ENCODE data around the gene LRRC4B.
"Not testable (repeated sequence)": the region's sequence is repeated elsewhere in the genome, so short reads cannot be mapped to it uniquely, and the experiment has no call there.

The LRRC4B gene

DNA sequence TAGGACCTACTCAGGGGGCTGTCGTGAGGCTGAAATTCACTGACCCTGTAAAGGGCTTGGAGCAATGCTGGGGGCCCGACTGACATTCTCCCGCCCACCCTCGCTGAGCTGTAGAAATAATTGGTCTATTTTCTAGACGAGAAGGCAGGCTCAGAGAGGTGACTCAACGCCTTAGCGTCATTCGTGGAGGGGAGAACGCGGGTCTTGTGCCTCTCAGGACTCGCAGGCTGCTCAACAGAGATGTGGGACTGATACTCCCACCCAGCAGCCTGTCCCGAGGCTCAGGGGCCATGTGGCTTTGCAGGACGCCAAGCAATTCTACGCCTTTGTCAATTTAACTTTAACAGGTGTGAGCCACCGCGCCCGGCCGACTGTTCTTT lies 30.9 kb downstream of the LRRC4B start:
- H3K4me3 ChIP-seq (ENCODE audit: low read length) = no peak overlapping the region
- H3K27me3 ChIP-seq (ENCODE audit: control insufficient read depth, insufficient read depth, low read length) = no peaks in the 10 kb centered on the region
- no CpG with 5 or more reads among the region's 18 CpGs for WGBS (ENCODE audit: insufficient coverage, insufficient read length)
- peaks cover 24% of the 10 kb centered on the region for H3K9me3 ChIP-seq (ENCODE audit: control insufficient read depth, insufficient read depth, low read length)
- no peaks in the 10 kb centered on the region for H3K36me3 ChIP-seq (ENCODE audit: control insufficient read depth, insufficient read depth, low read length)
- H3K27ac ChIP-seq (ENCODE audit: low read length) = no peak overlapping the region
- no peaks in the 10 kb centered on the region for H3K4me1 ChIP-seq (ENCODE audit: control insufficient read depth, insufficient read depth, low read length)
- DNase-seq (ENCODE audit: low read depth, low spot score) = no peak

DNA sequence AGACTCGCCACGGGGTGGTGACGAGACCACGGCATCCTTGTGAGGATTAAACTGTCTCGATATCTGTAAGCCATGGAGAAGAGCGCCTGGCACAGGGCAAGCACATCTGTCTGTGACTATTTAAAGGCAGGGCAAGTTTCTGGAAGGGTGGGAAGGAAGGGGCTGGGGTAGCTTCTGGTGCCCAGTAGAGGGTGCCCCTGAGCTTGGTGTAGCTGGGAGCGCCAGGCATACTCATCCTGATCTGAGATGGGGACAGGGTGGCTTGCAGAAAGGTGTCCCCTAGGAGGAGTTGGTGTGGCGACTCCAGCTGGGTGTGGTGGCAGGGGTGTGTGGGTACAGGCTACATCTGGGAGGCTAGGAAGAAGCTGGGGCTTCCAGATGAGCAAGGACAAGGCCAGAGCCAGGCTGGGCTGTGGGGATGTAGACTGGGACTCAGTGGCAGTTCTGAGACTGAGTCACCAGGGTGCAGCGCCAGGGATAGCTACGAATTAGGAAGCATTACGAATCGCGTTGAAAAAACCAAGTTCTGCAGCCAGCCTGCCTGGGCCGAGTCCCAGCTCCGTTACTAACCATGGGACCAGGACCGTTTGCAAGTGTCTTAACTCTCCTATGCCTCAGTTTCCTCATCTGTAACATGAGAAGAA lies 31.5 kb downstream of the LRRC4B start:
- no peaks in the 10 kb centered on the region for H3K36me3 ChIP-seq (ENCODE audit: control insufficient read depth, insufficient read depth, low read length)
- no peak for DNase-seq (ENCODE audit: low read depth, low spot score)
- H3K27ac ChIP-seq (ENCODE audit: low read length) = no peak overlapping the region
- no peaks in the 10 kb centered on the region for H3K4me1 ChIP-seq (ENCODE audit: control insufficient read depth, insufficient read depth, low read length)
- no peak overlapping the region for H3K4me3 ChIP-seq (ENCODE audit: low read length)
- no peaks in the 10 kb centered on the region for H3K27me3 ChIP-seq (ENCODE audit: control insufficient read depth, insufficient read depth, low read length)
- WGBS (ENCODE audit: insufficient coverage, insufficient read length) = no CpG with 5 or more reads among the region's 16 CpGs
- H3K9me3 ChIP-seq (ENCODE audit: control insufficient read depth, insufficient read depth, low read length) = peaks cover 21% of the 10 kb centered on the region

DNA sequence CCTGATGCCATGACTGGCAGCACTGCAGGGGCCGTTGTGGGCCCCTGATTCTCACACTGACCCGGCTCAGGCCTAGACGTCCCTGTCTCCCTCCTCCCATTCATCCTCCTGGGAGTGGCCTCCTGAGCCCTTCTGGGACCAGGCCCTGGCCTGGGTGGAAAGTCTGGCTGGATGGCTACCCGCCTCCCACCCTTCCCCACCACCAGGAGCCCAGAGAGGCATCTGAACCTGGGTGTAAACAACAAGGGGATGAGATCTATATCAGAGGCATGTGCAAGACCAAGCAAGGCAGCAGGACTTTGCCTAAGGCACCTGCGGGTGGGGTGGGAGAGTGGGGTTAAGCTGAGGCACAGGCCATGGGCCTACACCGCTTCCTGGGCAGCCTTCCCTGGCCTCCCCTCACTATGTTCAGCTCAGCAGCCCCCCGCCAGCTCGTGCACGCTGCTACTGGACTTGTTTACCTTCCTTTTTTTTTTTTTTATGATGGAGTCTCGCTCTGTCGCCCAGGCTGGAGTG lies 32.5 kb downstream of the LRRC4B start:
- DNase-seq (ENCODE audit: low read depth, low spot score) = no peak
- H3K27me3 ChIP-seq (ENCODE audit: control insufficient read depth, insufficient read depth, low read length) = no peaks in the 10 kb centered on the region
- H3K36me3 ChIP-seq (ENCODE audit: control insufficient read depth, insufficient read depth, low read length) = no peaks in the 10 kb centered on the region
- H3K4me3 ChIP-seq (ENCODE audit: low read length) = no peak overlapping the region
- H3K4me1 ChIP-seq (ENCODE audit: control insufficient read depth, insufficient read depth, low read length) = no peaks in the 10 kb centered on the region
- peaks cover 24% of the 10 kb centered on the region for H3K9me3 ChIP-seq (ENCODE audit: control insufficient read depth, insufficient read depth, low read length)
- WGBS (ENCODE audit: insufficient coverage, insufficient read length) = no CpG with 5 or more reads among the region's 11 CpGs
- H3K27ac ChIP-seq (ENCODE audit: low read length) = no peak overlapping the region

DNA sequence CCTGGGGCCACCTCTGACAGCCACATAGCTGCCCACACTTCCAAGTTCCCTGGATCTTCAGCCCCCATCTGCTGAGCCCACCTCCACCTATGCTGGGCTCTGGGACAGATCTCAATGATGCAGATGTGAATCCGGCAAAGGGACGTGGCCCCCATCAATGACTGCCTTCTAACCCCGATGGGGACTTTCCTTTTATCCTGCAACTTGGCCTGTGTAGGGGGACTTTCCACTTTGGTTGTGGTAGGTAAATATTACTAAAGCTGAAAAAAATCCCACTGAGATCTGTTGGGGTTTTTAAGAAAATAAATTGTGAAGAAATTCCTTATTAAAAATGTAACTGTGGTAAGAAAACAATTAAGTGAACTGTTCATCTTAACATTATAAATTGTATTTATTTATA lies 33.8 kb downstream of the LRRC4B start:
- WGBS (ENCODE audit: insufficient coverage, insufficient read length) = no CpG with 5 or more reads among the region's 3 CpGs
- H3K27ac ChIP-seq (ENCODE audit: low read length) = no peak overlapping the region
- no peak overlapping the region for H3K4me3 ChIP-seq (ENCODE audit: low read length)
- H3K4me1 ChIP-seq (ENCODE audit: control insufficient read depth, insufficient read depth, low read length) = no peaks in the 10 kb centered on the region
- peaks cover 30% of the 10 kb centered on the region for H3K9me3 ChIP-seq (ENCODE audit: control insufficient read depth, insufficient read depth, low read length)
- DNase-seq (ENCODE audit: low read depth, low spot score) = no peak
- no peaks in the 10 kb centered on the region for H3K27me3 ChIP-seq (ENCODE audit: control insufficient read depth, insufficient read depth, low read length)
- H3K36me3 ChIP-seq (ENCODE audit: control insufficient read depth, insufficient read depth, low read length) = no peaks in the 10 kb centered on the region

DNA sequence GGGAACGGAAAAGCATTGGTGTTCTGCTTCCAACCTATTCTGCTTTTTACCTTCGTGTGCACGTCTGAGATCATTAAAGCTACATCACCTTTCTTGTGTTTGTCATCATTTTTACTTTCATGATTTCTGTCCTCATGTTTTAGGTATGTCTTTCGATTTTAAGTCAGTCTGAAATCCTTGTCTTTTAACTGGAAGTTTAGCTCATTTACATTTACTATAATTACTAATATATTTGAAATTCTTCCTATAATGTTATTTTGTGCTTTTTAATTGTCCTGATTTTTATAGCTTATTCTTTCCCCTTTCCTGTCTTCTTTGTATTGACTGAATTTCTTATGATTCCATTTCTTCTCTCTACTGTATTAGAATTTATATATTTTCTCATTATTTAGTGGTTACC lies 35.3 kb downstream of the LRRC4B start:
- WGBS (ENCODE audit: insufficient coverage, insufficient read length) = no CpG with 5 or more reads among the region's 4 CpGs

DNA sequence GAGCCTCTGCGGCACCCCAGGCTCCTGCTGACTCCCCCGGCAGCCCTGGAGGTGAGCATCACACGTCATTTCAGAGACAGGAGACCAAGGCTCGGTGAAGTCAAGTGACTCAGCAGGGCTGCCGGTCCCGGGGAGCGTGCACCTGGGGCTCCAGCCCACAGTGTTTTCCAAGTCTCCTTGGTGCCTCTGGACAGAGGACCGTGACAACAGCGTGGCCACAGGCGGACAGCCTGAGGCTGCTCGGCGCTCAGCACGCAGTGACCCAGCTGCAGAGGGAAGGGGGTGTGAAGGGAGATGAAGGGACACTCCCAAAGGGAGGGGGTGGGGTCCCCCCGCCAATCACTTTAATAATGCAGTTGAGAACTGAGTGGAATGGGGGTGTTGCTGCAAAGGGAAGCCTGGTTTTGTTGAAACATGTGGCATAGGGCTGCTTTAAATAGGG lies 37.0 kb downstream of the LRRC4B start:
- no CpG with 5 or more reads among the region's 14 CpGs for WGBS (ENCODE audit: insufficient coverage, insufficient read length)
- DNase-seq (ENCODE audit: low read depth, low spot score) = no peak
- H3K36me3 ChIP-seq (ENCODE audit: control insufficient read depth, insufficient read depth, low read length) = no peaks in the 10 kb centered on the region
- H3K4me3 ChIP-seq (ENCODE audit: low read length) = no peak overlapping the region
- H3K9me3 ChIP-seq (ENCODE audit: control insufficient read depth, insufficient read depth, low read length) = peaks cover 31% of the 10 kb centered on the region
- no peak overlapping the region for H3K27ac ChIP-seq (ENCODE audit: low read length)
- H3K4me1 ChIP-seq (ENCODE audit: control insufficient read depth, insufficient read depth, low read length) = no peaks in the 10 kb centered on the region
- no peaks in the 10 kb centered on the region for H3K27me3 ChIP-seq (ENCODE audit: control insufficient read depth, insufficient read depth, low read length)

More for the DNA sequence above, 35.3 kb downstream of the LRRC4B start:
- H3K27me3 ChIP-seq (ENCODE audit: control insufficient read depth, insufficient read depth, low read length) = no peaks in the 10 kb centered on the region
- H3K9me3 ChIP-seq (ENCODE audit: control insufficient read depth, insufficient read depth, low read length) = peaks cover 37% of the 10 kb centered on the region
- no peaks in the 10 kb centered on the region for H3K4me1 ChIP-seq (ENCODE audit: control insufficient read depth, insufficient read depth, low read length)
- H3K36me3 ChIP-seq (ENCODE audit: control insufficient read depth, insufficient read depth, low read length) = no peaks in the 10 kb centered on the region
- no peak for DNase-seq (ENCODE audit: low read depth, low spot score)
- H3K4me3 ChIP-seq (ENCODE audit: low read length) = no peak overlapping the region
- H3K27ac ChIP-seq (ENCODE audit: low read length) = no peak overlapping the region

DNA sequence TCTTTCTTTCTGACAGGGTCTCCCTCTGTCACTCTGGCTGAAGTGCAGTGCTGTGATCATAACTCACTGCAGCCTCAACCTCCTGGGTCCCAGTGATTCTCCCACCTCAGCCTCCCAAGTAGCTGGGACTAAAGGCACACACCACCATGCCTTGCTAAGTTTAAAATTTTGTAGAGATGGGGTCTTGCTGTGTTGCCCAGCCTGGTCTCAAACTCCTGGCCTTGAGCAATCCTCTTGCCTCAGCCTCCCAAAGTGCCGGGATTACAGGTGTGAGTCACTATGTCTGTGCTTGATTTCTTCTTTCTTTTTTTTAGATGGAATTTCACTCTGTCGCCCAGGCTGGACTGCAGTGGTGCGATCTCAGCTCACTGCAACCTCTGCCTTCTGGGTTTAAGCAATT lies 40.2 kb downstream of the LRRC4B start:
- not testable (repeated sequence) for H3K27ac ChIP-seq (ENCODE audit: low read length); H3K4me3 ChIP-seq (ENCODE audit: low read length); DNase-seq (ENCODE audit: low read depth, low spot score); H3K27me3 ChIP-seq (ENCODE audit: control insufficient read depth, insufficient read depth, low read length); H3K36me3 ChIP-seq (ENCODE audit: control insufficient read depth, insufficient read depth, low read length); H3K4me1 ChIP-seq (ENCODE audit: control insufficient read depth, insufficient read depth, low read length)
- H3K9me3 ChIP-seq (ENCODE audit: control insufficient read depth, insufficient read depth, low read length) = peaks cover 25% of the 10 kb centered on the region
- WGBS (ENCODE audit: insufficient coverage, insufficient read length) = no CpG with 5 or more reads among the region's 3 CpGs

DNA sequence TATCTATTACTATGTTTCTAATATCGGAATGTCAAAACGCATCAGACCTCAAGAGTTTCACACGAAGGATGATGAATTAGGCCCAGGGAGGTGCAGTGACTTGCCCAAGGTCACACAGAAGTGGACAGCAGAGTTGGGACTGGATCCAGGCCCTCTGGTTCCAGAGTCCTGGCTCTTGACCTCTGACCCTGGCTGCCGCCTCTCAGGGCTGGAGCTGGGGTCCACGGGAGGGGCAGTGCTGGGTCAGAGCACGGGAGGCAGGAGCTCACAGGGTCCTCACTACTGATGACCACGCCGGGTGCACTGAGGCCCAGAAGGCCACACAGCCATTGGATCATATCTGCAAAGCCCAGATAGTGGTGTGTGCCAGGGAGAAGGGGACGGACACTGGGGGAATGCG lies 45.4 kb downstream of the LRRC4B start:
- no peaks in the 10 kb centered on the region for H3K27me3 ChIP-seq (ENCODE audit: control insufficient read depth, insufficient read depth, low read length)
- no CpG with 5 or more reads among the region's 10 CpGs for WGBS (ENCODE audit: insufficient coverage, insufficient read length)
- no peaks in the 10 kb centered on the region for H3K4me1 ChIP-seq (ENCODE audit: control insufficient read depth, insufficient read depth, low read length)
- H3K27ac ChIP-seq (ENCODE audit: low read length) = no peak overlapping the region
- H3K36me3 ChIP-seq (ENCODE audit: control insufficient read depth, insufficient read depth, low read length) = no peaks in the 10 kb centered on the region; the same call in 1 of the 2 replicates
- no peak for DNase-seq (ENCODE audit: low read depth, low spot score)
- H3K9me3 ChIP-seq (ENCODE audit: control insufficient read depth, insufficient read depth, low read length) = peaks cover 13% of the 10 kb centered on the region
- no peak overlapping the region for H3K4me3 ChIP-seq (ENCODE audit: low read length)

DNA sequence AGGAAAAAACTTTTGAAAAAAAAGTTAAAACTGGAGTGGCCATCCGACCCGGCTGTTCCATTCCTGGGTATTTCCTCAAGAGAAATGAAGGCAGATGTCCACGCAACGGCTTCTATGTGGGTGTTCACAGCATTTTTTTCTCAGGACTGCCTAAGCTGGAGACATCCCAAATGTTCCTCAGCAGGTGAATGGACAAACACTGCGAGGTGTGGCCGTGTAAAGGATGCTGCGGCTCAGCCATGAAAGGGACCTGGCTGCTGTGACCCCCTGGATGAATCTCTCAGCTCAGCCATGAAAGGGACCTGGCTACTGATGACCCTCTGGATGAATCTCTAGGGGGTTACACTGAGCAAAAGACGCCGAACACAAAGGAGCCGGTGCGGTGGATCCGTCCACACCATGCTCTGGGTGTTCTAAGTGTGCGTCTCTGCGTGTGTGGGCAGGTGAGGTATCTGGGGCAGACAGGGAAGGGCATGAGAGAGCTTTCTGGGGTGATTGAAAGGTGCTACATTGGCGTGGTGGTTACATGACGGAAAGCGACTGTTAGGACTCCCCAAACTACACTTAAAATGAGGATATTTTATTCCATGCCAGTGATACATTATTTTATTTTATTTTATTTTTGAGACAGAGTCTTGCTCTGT lies 47.3 kb downstream of the LRRC4B start:
- no peaks in the 10 kb centered on the region for H3K4me1 ChIP-seq (ENCODE audit: control insufficient read depth, insufficient read depth, low read length)
- no peaks in the 10 kb centered on the region; the same call in 1 of the 2 replicates for H3K36me3 ChIP-seq (ENCODE audit: control insufficient read depth, insufficient read depth, low read length)
- H3K9me3 ChIP-seq (ENCODE audit: control insufficient read depth, insufficient read depth, low read length) = peaks cover 13% of the 10 kb centered on the region
- H3K27ac ChIP-seq (ENCODE audit: low read length) = no peak overlapping the region
- no peaks in the 10 kb centered on the region for H3K27me3 ChIP-seq (ENCODE audit: control insufficient read depth, insufficient read depth, low read length)
- DNase-seq (ENCODE audit: low read depth, low spot score) = no peak
- WGBS (ENCODE audit: insufficient coverage, insufficient read length) = no CpG with 5 or more reads among the region's 17 CpGs
- no peak overlapping the region for H3K4me3 ChIP-seq (ENCODE audit: low read length)

DNA sequence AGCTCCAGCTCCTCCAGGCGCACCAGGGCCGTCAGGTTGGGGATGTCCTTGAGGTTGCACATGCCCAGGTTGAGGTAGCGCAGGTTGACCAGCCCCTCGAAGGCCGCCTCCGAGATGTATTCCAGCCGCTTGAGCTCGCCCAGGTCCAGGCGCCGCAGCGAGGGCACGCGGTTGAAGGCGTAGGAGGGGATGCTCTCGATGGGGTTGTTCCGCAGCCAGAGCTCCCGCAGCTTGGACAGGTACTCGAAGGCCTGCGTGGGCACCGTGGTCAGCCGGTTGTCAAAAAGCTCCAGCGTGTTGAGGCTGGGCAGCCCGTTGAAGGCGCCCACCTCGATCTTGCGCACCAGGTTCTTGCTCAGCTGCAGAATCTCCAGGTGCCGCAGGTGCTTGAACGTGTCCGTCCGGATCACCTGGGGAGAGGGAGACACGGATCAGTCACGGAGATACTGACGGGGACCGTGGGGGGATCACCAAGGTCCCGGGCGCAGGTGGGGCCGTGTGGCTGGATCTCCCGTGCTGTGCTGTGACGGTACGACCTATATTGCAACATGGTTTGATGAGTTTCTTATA lies 49.1 kb downstream of the LRRC4B start:
- no peak overlapping the region for H3K4me3 ChIP-seq (ENCODE audit: low read length)
- peaks cover 15% of the 10 kb centered on the region for H3K9me3 ChIP-seq (ENCODE audit: control insufficient read depth, insufficient read depth, low read length)
- no peak for DNase-seq (ENCODE audit: low read depth, low spot score)
- no CpG with 5 or more reads among the region's 40 CpGs for WGBS (ENCODE audit: insufficient coverage, insufficient read length)
- H3K27me3 ChIP-seq (ENCODE audit: control insufficient read depth, insufficient read depth, low read length) = no peaks in the 10 kb centered on the region
- H3K36me3 ChIP-seq (ENCODE audit: control insufficient read depth, insufficient read depth, low read length) = no peaks in the 10 kb centered on the region; the same call in 1 of the 2 replicates
- H3K4me1 ChIP-seq (ENCODE audit: control insufficient read depth, insufficient read depth, low read length) = no peaks in the 10 kb centered on the region
- no peak overlapping the region for H3K27ac ChIP-seq (ENCODE audit: low read length)
